Stimulated activated CD4-positive, alpha-beta T cell treated with anti-CD3 and anti-CD28 coated beads, Interleukin-12 subunit alpha, Interleukin-12 subunit beta, amount 100 ng/mL, for 24 hours (primary cell): Measurements from ENCODE around the gene MTCL3.
A peak's percentile ranks its signal among the peaks of the same experiment; 100 is the strongest.

Experiments used
- DNase-seq, 2 experiments: peaks; one replicate each; pipeline ENCODE4 v3.0.0-alpha.2; 2020; ENCODE audit warnings: low read depth in 2 of 2

MTCL3 gene

DNA sequence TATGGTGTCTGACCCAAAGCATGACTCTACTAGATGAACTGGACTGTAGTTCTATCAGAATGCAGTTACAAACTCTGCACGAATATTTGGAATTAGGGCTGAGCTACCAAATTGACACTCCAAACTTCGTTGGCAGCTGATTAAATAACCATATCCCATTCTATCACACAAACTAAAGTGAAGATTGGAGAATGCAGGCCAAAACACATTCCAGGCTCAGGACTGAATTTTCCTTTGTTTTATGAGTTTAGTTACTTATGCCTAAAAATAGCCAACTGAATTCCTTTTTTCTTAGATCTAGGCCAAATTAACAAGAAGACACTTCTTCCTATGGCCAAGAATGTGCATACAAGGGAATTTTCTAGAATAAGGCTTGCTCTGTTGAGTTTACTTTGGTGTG lies 50.2 kb downstream of the MTCL3 start:
- no peak for DNase-seq

DNA sequence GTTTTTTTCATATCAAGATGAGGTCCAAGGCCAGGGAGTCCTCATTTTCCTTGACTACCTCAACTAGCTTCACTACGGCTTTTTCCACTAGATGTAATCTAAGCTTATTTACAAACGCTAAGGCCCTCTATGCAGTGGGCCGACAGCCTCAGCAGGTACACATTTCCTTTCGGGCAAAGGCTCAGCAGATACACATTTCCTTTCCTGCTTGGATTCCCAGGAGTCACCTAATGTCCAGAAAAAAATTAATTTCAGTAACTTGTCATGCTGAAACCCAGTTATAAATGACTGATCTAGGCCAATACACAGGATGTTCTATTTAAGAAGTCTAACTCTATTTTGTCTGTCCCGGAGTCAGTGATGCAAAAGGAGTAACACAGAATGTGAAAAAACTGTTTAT lies 52.7 kb downstream of the MTCL3 start:
- DNase-seq: no peak

DNA sequence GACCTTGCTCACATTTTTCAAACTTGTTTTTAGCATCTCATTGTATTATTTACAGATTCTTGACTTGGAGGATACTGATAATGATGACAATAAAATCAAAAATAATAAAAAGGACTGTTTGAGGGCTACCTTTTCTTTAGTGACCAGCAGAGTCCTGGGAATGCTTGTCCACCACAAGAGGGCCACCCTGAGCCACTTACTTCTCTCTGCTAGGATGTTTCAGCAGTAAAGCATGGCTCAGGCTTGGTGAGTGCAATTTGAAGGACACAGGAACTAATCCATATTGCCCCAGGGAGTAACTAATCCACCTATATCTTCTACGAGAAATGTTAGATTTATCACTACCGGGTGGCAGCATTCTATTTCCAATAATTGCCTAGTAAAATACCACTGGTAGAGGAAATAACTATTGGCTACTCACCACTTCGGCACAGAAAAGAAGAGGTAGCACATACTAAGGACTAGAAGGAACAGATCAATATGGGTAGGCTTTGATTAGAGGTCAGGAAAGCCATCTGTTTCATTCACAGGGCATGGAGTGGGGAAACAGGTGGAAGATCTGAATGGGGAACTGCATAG lies 54.2 kb downstream of the MTCL3 start:
- peak; percentile 31 to 64 for DNase-seq

DNA sequence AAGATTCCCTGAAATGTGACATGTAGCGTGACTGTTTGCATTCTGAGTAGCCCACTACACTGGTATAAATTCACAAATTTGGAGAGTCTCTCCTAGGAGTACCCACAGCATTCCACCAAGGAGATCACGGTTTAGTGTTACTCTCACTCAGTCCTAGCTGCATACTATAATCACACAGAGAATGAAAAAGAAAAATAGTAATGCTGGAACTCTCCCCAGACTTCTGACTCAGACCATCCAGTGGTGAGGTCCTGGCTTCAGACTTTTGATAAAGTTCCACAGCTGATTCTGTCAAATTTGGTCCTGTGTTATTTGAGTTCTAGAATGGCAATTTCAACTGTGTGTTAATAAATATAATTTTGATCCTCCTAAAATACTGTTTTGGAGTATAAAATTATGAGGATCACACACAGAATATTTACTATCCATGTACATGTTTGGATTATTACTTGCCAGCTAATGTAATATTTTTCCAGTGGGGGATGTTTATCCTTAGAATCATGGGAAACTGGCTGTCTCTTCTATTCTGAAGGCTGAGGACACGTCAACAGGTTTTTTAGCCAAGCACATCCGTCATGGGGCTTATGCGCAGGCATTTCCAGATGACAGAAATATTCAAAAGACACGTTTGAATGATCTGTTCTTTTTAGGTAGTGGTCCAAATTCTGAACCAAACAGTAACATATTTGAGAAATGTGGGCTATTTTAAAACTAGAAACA lies 54.8 kb downstream of the MTCL3 start:
- no peak for DNase-seq

DNA sequence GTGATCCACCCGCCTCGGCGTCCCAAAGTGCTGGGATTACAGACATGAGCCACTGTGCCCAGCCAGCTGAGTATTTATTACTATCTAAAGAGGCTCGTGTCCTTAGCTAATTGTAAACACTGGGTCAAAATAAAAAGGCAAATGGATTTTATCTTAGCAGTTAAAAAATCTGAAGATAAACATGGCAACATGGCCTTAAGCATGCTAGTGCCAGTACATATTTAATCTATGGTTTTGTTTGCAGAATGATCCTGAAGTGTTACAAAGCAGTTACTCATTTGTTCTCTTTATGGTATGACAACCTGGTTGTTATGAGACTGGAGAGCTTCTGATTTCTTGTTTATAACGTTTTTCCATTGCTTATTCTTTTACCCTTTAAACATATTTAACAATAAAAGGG lies 56.1 kb downstream of the MTCL3 start:
- DNase-seq: no peak

DNA sequence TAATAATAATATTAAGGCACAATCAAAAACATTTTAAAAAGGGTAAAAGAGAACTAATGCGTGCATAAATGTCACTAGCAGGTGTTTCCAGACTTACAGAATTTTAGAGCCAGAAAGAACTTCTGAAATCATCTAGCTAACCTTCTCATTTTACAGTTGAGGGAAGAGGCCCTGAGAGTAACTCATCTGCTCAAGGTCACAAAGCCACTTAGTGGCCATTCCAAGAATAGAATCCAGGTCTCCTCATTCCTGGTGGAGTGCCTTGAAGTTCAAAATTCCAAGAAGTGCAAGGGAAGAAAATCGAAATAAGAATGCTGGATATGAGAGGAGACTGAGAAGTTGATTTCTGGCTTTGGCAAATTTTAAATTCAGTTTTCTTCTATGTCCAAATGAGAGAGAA lies 56.8 kb downstream of the MTCL3 start:
- no peak for DNase-seq

DNA sequence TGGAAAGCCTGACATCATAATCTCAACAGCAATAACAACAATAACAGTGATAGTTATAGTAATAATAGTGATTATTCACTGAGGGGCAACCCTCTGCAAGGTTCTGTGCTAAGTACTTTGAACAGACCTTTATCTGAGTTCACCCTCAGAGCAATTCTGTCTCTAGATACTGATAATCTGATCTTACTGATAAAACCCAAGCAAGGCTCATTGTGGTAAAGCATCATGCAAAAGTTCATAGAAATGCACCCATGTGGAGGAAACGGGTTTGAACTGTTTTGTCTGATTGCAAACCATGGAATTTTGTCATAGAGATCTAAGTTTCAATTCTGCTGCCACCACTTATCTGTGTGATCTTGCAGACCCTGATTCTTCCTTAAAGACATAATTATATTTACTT lies 58.7 kb downstream of the MTCL3 start:
- DNase-seq: no peak

DNA sequence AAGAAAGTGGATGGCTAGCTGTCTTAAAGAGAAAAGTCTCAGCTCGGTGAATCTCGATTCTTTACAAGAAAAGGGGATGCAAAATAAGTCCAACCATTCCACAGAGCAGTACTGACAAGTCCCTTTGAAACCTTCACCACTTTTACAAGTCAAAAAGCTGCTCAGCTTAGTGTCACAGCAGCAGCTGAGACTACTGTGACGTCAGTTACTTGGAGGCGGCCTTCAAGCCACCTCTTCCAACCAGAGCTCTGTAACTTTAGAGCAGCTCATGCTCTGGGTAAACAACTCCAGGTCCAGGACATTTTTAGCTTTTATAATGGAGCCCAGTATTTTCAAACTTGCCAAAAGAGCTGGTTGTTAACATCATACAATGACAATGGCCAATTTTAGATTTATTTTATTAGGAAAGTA lies 59.9 kb downstream of the MTCL3 start, which contains the start of gene KIAA0408:
Gene KIAA0408 (minus strand): TSS at position 159 of the 411 bp plus-strand sequence. CDS start 5,408 bp downstream, outside the sequence.
- no peak for DNase-seq

DNA sequence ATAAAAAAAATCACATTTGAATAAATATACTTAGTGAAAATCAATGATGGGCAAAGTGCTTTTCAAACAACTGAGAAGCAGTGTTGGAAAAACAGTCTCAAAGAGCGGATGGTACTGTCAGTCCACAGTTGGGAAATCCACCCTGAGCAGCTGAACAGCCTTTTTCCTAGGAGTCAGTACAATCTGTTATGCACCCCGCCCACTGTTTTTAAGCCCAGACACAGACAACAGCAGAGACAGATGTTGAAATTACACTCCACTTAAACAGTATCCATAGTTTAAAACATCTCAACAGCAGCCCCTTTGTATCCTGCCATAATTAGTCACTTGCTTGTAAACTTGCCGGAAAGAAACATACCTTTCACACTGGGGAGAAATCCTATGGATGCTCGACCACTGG lies 60.3 kb downstream of the MTCL3 start:
- no peak for DNase-seq

DNA sequence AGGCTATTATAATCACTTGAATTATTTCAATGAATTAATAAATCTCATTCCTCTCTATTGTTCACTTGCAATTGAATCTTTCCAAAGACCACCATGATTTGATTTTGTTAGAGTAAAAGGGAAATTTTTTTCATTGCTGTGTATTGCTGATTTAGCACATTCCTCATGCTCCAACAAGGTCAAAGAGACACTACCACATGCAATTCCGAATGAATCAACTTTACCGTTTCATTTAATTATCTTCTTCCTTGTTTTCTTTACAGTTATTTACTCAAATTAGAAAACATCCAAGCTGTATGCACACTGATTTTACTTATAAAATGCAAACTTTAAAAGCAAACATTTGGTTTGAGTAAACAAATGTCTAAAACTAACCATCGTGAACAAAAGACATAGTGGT lies 60.9 kb downstream of the MTCL3 start:
- no peak for DNase-seq

DNA sequence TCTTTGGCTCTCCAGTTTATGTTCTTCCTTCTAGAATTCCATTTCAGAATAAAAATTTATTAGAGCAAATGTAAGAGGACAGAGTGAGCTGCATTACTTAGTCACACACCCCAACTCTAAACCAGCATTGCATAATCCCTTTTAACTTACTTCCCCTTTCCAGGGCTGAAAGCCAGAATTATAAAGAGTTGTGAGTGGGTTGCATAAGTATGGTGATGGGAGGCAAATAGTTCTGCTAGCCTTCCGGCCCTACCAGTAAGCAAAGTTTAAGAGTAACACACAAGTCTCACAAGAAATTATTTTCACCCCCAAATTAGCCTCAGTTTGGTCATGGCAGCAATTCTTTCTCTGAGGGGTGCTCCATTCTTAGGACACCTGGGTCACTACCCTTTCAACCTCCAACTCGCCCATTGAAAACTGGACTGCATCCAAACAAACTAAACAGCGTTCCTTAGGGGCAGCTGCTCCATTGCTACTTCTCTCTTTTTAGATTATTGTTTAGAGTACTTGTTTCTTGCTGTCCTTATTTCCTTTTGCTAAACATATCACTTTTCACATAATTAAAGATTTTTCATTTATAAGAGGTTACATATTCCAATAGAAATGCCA lies 61.6 kb downstream of the MTCL3 start:
- no peak for DNase-seq

DNA sequence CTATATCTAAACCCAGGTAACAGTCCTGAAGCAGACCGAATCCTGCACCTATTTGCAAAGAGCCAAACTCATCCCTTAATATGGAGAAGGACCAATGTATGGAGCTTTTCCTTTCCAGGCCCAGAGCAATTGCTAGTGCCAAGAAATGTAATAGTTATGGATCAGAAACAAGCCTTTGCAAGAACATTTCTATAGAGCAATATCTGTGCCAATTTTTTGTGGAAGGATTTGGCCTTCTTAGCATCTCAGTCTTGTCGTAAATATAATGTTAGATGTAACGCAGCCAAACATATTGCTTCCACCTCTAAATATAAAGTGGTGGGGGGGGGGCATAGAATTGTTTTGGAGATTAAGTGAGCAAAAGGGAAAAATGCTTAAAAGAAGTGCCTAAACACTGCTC lies 62.7 kb downstream of the MTCL3 start:
- DNase-seq: no peak

DNA sequence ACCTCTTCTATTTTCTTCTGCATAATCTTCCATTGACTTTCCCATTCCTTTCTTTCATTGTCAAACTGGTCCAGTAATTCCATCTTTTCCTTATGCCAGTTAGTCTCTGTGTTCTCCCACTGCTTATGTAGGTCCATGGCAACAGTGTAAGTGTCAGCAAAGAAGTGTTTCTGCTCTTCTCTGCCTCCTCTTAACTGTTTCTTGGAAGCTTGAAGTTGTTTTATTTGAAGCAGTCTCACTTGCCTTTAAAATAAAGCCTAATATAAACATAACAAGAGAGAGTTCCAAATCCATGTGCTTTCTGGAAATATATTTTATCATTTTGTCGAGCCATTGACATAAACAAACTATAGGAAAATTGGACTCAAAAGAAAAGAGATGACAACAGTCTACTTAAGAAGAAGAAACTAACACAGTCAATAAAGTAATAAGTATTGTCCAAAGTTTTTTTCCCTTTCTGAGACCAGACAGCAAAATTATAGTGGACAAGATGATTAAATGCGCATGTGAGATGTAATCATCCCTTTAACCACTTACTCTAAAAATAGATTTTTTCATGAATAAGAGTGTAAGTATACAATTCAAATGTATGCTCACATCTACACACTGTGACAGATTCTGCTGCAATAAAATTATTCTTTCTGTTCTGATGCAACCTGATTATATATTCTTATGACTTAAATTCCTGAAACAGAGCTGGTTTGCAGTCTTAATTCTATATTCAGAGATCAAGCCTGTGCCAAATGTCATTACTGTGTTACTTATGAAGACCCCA lies 65.1 kb downstream of the MTCL3 start:
- DNase-seq: no peak

DNA sequence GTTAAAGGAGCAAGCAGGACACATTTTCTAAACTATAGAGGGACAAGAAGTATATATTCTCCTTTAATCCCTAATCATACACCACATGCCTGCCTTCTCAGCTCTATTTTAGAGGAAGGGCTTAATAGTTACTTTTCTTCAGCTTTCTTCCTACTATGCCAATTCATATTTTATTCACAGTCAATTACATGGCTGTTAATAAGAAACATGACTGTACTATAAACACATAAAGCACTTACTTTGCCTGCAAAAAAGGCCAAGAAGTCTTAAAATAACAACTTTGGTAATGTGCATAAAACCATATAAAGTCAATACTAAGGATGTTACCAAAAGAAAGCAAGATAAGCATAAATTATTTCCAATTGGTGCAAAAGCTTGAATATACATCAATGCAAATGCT lies 66.3 kb downstream of the MTCL3 start:
- no peak for DNase-seq

DNA sequence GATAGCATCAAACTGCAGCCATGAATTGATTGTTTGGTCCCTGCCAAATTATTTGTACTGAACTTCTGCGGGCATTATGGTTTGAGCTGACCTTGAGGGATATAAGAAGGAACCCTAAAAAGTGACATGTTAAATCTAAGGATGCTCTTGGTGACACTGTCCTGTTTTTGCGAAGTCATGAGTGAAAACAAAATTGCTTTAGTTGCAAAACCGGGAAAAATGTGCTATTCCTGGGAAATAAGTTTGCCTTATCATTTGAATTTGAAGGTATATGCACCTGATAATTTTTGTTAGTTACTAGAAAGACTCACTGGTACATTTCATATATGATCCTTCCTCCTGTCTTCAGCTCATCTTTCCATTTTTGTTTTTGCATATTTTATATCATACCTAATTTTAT lies 67.7 kb downstream of the MTCL3 start:
- no peak for DNase-seq

DNA sequence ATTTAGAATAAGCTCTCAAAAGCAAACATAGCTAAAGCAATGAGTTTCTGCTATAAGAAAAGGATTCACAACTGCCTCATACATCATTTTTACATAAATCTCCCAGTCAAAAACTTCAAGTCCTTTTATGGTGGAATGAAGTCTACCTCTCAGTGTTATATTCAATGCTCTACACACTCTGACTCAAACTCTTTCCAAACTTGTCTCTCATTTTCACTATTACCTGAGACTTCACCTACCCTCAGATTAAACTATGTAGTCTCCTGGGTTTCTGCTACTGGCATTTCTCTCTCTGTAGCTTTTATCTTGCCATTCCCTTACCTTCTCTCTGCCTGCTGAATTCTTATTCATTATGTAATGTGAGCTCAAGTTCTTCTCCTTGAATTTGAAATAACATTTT lies 71.4 kb downstream of the MTCL3 start:
- DNase-seq: no peak

DNA sequence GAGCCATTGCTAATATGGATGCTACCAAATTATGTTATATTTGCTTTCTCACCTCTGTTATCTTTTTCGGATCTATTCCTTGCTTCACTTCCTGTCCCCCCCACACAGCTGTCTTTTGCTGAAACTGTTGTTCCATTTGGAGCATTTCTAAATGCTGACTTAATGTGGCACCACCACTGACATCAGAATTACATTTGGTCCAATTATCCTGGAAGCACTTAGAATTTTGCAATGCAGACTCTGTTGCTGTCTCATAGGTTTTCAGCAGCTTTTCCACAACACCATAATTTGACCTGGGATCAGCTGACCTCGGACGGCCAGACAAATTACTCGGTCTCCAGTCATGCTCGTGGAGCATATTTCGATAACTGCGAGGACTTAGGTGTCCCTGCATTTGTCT lies 72.8 kb downstream of the MTCL3 start:
- no peak for DNase-seq

DNA sequence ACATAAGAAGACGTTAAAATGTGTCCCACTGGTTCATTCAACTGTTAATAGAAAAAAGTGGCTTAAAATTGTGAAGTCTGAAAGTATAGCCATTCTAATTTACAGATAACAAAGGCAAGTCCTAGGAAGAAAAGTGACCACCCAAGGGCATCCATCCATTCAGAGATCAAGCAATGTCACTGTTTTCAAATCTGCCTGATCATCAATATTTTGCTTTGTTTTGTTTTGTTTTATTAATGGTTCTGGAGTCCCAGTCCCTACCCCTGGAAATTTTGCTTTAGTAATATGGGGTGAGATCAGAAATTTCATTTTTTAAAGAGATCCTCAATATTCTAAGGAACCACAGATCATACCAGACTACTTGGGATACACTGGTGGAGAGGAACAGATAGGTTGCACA lies 77.3 kb downstream of the MTCL3 start:
- no peak for DNase-seq

DNA sequence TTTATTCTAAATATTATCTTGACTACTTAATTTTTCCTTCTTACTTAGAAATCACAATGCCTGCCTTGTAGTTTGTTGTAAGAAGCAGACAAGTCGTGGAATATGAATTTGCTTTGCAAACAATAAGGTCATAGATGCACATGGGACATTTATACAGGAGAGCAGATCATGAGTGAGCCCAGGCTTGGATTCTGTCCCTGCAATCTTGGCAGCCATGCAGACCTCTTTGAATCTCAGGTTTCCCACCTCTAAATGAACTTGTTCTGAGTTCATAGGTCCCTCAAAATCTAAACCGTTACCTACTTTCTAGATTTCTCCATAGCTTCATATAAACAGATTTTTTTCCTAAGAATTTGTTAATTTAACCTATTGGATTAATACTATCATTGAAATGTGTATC lies 79.4 kb downstream of the MTCL3 start:
- no peak for DNase-seq

DNA sequence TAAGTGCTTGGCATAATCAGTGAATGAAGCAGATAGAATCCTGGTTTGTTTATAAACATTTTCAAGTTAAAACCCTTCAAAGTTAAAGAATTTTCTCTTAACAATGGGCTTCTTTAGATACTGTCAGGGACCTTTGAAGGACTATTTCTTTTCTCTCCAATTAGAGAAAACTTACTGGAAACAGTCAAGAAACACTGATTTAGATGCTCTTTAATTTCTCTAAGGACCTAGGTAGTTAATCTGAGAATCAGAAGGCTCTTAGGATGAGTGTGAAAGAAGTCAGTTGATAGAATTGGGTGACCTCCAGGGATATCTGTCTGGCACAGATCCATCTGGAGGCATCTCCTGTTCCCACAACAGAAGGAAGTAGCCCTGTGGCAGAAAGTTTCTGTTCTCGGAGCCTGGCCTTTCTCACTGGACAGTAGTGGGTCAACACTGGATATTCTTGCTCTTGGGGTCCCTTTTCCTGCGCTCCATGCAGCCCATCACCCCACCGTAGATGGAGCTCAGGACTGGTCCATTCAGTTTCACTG lies 82.5 kb downstream of the MTCL3 start:
- DNase-seq: no peak

DNA sequence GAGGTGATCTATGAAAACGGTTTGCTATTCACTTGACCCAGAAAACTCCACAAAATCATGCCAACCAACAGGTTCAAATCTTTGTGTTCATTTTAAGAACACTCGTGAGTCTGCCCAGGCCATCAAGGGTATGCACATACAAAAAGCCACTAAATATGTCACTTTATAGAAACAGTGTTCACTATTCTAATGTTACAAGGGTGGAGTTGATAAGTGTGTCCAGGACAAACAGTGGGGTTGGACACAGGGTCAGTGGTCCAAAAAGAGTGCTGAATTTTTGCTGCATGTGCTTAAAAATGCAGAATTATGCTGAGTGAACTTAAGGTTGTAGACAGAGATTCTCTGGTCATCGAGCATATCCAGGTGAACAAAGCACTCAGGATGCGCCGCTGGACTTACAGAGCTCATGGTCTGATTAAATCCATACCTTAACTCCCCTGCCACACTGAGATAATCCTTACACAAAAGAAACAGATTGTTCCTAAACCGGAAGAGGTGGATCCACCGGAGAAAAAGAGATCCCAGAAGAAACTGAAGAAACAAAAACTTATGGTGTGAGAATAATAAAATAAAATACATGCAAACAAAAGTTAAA lies 83.4 kb downstream of the MTCL3 start:
- no peak for DNase-seq

DNA sequence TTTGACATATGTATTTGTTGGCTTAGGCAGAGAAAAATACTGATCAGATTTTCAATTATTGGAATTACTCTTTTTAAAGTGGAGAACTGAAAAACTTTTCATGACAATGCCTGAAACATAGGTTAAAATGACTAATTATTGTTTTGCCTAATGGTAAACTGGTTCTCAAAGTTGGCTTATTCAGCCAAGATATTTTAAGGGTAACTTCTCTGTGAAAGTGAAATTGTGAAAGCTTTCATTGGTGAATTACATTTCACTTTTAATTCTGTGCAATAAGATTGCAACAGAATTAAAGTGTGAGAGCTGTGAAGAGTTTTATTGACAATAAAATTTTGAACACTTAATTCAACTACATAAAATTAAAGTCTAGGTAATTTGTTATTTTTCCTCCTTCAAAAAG lies 84.5 kb downstream of the MTCL3 start:
- DNase-seq: no peak
